GM18526 (cell line): ENCODE data around the gene DET1.
A peak's percentile ranks its signal among the peaks of the same experiment; 100 is the strongest.

Source experiments
- POLR2A ChIP-seq: IDR thresholded peaks from 3 replicates; pipeline ENCODE4 v1.6.1; 2011; ENCODE audit not compliant: insufficient read length; ENCODE audit errors: extremely low read depth

DET1 gene

GRCh38 chr15:88479169-88479568, 67.3 kb downstream of the DET1 start:
- TF ChIP-seq POLR2A: no peak

- TF ChIP-seq POLR2A: no peak
These were observed 68.6 kb downstream of the DET1 start for GRCh38 chr15:88477904-88478303.

DNA sequence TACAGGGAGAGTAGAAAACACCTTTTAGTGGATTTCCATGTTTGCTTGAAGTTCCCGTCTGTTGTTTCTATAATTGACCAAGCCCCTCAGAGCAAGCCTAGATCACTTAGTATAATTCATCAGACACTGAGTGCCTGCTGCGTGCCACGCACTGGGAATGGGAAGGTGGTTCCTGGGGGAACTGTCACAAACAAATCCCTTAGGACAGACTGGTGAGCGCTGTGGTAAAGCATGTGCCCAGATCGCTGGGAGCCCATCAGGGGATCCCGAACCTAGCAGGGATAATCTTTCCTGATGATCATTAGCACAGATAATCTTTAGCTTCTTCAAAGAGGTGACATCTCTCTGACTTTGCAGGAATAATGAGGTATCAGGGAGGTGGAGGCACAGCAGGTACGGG, 69.4 kb downstream of the DET1 start:
- no peak for TF ChIP-seq POLR2A

DNA sequence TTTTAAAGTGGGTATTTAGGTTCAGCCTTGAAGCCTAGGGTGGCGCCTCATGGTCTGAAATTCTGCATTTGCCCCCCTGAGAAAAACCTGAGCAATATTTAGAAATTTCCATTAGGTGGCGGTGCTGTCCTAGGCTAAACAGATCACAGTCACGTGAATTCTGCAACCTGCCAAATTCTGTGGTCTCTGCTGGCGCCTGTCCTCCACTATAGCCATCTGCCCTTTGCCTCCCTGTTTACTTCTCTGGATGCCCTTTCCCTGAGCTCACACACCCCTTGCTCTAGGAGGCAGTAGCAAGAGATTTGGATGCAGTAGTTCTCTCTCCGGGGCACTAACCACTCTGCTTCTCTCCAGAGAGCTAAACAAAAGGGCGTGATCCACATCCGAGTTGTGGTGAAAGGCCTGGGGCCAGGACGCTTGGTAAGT, 69.8 kb downstream of the DET1 start:
- TF ChIP-seq POLR2A: no peak

GRCh38 chr15:88472225-88472624, 74.3 kb downstream of the DET1 start:
- no peak for TF ChIP-seq POLR2A

DNA sequence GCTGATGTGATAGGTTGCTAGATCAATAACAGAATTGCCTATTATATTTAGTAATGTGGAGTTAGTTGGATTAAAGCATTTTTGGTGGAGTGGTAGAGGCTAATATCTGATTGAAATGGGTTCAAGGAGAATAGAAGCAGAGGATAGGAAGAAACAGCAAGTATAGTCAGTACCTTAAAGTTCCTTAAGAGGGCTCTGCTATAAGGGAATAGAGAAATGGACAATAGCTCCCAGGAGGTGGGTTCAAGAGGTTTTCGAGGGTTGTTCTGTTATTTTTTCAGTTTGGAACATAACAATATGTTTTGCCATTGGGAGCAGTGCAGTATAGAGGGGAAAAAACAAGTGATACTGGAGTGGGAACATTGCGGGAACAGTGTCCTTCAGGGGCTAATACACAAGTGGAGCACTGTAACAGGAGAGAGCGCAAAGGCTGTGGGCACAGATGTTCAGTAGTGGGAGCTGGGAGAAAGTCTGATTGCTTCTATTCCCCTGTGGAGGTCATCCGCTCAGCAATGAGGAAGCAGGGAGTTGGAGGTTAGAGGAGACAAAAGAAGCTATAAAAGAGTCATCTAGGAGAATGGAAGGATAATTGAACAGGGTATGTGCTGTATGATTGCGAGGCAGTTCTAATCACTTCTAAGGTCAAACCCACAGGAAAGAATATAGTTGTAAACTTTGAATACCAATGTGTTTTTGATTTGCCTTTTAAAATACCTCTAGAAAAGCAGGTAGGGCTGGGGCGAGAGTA, 75.7 kb downstream of the DET1 start:
- no peak for TF ChIP-seq POLR2A

DNA sequence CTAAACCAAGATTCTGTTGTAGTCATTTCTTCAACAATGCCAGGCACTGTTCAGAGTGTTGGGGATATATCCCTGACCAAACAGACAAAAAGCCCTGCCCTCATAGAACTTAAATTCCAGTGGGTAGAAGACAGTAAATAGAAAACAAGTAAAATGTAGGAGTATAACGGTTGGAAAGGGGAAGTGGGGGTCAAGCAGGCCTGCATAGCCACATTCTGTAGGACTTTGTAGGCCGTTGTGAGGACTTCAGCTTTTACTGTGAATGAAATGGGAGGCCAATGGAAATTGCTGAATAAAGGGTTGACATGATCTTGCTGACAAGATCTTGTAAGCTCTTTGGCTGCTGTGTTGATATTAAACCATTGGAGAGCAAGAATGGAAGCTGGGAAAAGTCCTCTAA, 77.2 kb downstream of the DET1 start:
- TF ChIP-seq POLR2A: no peak

DNA sequence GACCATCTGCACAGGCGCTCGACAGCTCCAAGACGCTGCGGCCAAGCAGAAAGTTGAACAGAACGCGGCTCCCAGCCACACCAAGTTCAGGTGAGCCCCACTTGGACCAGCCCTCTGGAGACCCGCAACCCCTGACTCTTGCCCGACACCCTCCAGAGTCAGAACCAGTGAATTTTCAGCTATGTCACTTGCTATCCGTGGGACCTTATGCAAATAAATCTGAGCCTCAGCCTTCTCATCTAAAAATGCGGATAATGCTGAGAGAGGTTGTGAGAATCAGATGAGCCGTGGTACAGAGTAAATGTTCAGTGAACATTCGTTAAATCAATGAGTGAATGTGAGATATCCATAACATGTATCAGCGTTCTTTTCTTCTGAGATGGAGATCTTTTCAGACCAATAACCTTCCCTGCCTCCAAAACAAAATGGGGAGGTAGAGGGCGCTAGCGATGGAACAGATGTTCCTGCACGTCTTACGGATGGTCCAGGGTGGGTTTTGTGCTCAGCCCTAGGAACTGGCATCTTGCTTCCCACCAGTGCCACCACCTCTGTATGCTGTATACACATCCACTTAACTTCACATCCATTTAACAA, 78.4 kb downstream of the DET1 start:
- no peak for TF ChIP-seq POLR2A

GRCh38 chr15:88467073-88467934, 79.2 kb downstream of the DET1 start, which contains the start of the genes MRPL46 and MRPS11:
MRPL46 (minus strand) TSS chr15:88467388; CDS start chr15:88467377, 11 bp downstream.
MRPS11 (plus strand) TSS chr15:88467708; CDS start chr15:88467718, 10 bp downstream.
- TF ChIP-seq POLR2A: peak; percentile 63

DNA sequence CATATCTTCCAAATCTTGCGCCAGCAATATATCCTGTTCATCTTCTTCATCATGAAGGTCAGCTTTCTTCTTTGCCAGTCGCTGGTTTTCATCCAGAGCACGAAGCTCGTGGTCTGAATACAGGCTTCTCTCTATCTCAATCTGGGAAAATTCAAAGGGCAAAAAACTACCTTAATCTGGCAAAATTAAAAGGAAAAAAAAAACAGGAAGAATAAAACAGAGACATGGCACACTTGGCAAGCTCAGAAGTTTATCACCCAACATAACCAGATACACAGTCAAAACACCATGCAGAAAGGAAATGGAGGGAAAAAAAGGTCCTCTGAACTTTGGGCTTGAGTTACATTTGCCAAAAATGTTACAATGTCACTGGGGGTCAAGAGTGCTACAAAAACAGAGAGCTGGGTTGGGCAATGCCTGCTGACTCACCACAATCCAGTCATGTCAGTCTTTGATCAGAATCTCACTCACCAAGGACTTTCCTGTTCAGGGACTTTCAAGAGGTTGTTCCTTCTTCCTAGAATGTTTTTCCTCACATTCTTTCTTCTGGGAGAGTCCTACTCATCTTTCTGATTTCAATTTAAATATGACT, 80.8 kb downstream of the DET1 start:
- no peak for TF ChIP-seq POLR2A

DNA sequence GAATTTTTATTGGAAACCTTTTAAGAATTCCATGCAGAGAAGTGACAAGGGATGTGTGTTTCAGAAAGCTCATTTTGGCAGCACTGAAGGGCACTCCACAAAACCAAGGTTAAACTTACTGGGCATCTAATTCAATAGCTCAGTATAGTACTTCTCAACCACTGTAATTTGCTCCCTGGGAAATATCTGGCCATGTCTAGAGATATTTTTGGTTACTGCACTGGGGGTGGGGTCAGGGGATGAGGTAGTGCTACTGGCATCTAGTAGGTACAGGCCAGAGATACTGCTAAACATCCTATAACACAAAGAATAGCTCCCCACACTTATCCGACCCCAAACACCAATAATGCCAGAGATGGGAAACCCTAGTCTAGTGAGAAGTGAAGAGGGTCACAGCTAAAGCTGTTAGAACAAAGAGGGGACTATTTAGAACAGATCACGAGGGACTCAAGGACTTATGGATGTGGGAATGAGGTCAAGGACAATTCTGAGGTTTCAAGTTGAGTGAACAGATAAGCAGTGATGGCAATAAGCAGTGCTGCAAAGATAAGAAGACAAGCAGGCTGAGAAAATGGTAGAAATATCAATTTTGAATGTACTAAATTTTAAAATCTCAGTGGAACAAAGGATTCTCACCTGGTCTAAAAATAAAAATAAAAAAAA, 82.5 kb downstream of the DET1 start:
- no peak for TF ChIP-seq POLR2A
